ENCODE data around the gene LEMD2.

DNA sequence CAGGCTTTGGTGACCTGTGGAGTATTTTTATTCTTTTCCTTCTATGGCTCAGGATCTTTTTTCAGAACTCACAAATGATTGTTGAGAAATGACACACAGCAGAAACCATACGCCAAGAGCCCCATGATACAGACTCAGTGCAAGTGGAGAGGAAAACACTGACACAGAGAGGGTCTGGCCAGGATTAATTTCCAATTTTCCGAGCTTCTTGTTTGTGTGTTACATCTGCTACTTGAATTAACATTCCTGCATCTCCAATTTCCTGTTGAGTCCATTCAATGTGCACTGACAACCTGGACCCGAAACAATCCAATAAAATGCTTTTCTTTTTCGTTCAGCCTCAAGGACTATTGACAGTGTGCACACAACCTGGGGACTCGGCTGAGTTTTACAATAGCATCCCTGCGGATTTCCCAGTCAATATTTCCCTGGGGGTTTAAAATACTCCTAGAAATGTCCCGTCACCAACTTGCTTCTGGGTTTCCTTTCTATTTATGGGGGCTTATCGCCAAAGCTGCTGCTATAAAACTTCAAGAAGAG lies 19.8 kb upstream of the LEMD2 start:
- TF ChIP-seq, protein P1, sequence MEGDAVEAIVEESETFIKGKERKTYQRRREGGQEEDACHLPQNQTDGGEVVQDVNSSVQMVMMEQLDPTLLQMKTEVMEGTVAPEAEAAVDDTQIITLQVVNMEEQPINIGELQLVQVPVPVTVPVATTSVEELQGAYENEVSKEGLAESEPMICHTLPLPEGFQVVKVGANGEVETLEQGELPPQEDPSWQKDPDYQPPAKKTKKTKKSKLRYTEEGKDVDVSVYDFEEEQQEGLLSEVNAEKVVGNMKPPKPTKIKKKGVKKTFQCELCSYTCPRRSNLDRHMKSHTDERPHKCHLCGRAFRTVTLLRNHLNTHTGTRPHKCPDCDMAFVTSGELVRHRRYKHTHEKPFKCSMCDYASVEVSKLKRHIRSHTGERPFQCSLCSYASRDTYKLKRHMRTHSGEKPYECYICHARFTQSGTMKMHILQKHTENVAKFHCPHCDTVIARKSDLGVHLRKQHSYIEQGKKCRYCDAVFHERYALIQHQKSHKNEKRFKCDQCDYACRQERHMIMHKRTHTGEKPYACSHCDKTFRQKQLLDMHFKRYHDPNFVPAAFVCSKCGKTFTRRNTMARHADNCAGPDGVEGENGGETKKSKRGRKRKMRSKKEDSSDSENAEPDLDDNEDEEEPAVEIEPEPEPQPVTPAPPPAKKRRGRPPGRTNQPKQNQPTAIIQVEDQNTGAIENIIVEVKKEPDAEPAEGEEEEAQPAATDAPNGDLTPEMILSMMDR (IDR thresholded peaks at IDR 0.05): no peak
- TF ChIP-seq POLR2A (IDR thresholded peaks at IDR 0.05): no peak
